Upper lobe of left lung (tissue), 4 donors: Measurements from ENCODE around the gene ARID5B.

ENCODE experiments used
- EP300 ChIP-seq, 4 donors: sonication (generic); formaldehyde crosslinking; IDR thresholded peaks; one replicate each; pipeline ENCODE4 v1.5.1; 2017; ENCODE audit warnings: antibody characterized with exemption in 4 of 4, control low read depth in 2 of 4
- POLR2AphosphoS5 ChIP-seq, 2 donors: sonication (generic); formaldehyde crosslinking; IDR thresholded peaks; one replicate each; pipeline ENCODE4 v1.5.1; 2017; ENCODE audit warnings: antibody characterized with exemption in 2 of 2
- TF ChIP-seq, protein P1 (sequence below), 6 experiments: fragments of 450-650 bp in 4 of 6; fragments of 200-600 bp in 2 of 6; sonication (generic) in 2 of 6; IDR thresholded peaks; one replicate each; pipeline ENCODE4 v1.5.1; 2016 to 2019; ENCODE audit warnings: antibody characterized with exemption in 6 of 6

DNA sequence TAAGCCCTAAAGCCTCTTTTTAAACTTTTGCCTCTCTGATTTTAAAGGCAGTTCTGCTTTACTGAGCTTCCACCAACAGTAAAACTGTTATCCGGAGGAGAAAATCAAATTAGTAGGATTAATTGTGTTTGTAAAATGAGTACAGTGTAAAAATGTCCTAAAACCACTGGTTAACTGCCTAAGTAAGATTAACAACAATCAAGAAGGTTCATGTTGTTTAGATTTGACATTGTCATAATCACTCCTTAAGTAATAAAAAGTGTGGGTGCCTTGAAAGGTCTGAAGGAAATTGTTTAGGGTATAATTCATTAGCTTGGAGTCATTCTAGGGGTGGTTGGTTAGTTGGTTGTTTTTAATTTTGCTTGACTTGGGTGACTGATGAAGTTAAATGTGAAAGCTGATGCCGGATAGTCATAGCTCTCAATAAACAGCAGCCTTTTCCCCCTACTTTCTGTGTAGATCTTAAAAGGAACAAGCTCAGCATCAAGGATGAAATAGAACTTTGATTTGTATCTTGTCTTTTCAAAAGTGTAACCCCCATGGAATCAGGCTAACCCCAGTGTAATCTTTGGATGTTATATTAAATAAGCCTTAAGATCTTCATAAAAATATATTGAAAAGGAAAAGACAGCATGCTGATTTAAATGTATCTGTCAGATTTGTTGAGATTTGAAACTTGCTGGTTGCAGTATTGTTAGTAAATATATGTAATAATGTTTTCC is 148.3 kb downstream of the ARID5B start:
- TF ChIP-seq, protein P1, sequence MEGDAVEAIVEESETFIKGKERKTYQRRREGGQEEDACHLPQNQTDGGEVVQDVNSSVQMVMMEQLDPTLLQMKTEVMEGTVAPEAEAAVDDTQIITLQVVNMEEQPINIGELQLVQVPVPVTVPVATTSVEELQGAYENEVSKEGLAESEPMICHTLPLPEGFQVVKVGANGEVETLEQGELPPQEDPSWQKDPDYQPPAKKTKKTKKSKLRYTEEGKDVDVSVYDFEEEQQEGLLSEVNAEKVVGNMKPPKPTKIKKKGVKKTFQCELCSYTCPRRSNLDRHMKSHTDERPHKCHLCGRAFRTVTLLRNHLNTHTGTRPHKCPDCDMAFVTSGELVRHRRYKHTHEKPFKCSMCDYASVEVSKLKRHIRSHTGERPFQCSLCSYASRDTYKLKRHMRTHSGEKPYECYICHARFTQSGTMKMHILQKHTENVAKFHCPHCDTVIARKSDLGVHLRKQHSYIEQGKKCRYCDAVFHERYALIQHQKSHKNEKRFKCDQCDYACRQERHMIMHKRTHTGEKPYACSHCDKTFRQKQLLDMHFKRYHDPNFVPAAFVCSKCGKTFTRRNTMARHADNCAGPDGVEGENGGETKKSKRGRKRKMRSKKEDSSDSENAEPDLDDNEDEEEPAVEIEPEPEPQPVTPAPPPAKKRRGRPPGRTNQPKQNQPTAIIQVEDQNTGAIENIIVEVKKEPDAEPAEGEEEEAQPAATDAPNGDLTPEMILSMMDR (IDR thresholded peaks at IDR 0.05) = no peak
- no peak for TF ChIP-seq POLR2AphosphoS5 (IDR thresholded peaks at IDR 0.05)
- TF ChIP-seq EP300 (IDR thresholded peaks at IDR 0.05) = no peak
